Fibroblast of lung (primary cell): Measurements from ENCODE around the gene RAB40B. TPM values are rescaled to one million over a fixed set of nuclear protein-coding genes. Genes with fewer than 3 reads are reported as not detected.

Source experiments
- DNase-seq, 2 donors: peaks; one replicate each; pipeline versions ENCODE4 v3.0.0 to v3.0.0-alpha.2; 2010; ENCODE audit warnings: low read depth in 2 of 2
- H2AFZ ChIP-seq: 2 replicates; pipeline ENCODE4 v1.5.1; 2012; ENCODE audit warnings: low read length, control low read depth, inconsistent platforms
- H3K27ac ChIP-seq: 2 replicates; pipeline ENCODE4 v1.5.1; 2011; ENCODE audit warnings: low read length, control low read depth; ENCODE audit not compliant: insufficient read depth
- H3K27me3 ChIP-seq: 2 replicates; pipeline ENCODE4 v1.5.1; 2011; ENCODE audit warnings: mild to moderate bottlenecking, low read length; ENCODE audit not compliant: control insufficient read depth, insufficient read depth
- H3K36me3 ChIP-seq: 2 replicates; pipeline ENCODE4 v1.5.1; 2011; ENCODE audit warnings: low read length; ENCODE audit not compliant: control insufficient read depth, insufficient read depth
- H3K4me1 ChIP-seq: 2 replicates; pipeline ENCODE4 v1.5.1; 2011; ENCODE audit warnings: low read length; ENCODE audit not compliant: control insufficient read depth, insufficient read depth; ENCODE audit errors: extremely low read depth
- H3K4me2 ChIP-seq: 2 replicates; pipeline ENCODE4 v1.5.1; 2011; ENCODE audit warnings: low read length, control low read depth; ENCODE audit not compliant: insufficient read depth; ENCODE audit errors: extremely low read depth
- H3K4me3 ChIP-seq, 4 experiments: fragments of 200-600 bp in 1 of 4; sonication (generic) in 1 of 4; replicated peaks in 1 of 4; 2 replicates each; pipeline ENCODE4 v1.5.1; 2011 to 2016; ENCODE audit warnings: low read length in 4 of 4, low read depth in 3 of 4, mild to moderate bottlenecking in 3 of 4, control low read depth in 2 of 4, inconsistent platforms in 1 of 4, mixed read lengths in 1 of 4; ENCODE audit not compliant: insufficient read depth in 1 of 4; ENCODE audit errors: control extremely low read depth in 1 of 4
- H3K79me2 ChIP-seq: 2 replicates; pipeline ENCODE4 v1.5.1; 2012; ENCODE audit warnings: mild to moderate bottlenecking, low read length, inconsistent platforms; ENCODE audit not compliant: control insufficient read depth, insufficient read depth
- H3K9ac ChIP-seq: 2 replicates; pipeline ENCODE4 v1.5.1; 2011; ENCODE audit warnings: mild to moderate bottlenecking, low read length, control low read depth; ENCODE audit not compliant: insufficient read depth
- H3K9me3 ChIP-seq: 2 replicates; pipeline ENCODE4 v1.5.1; 2012; ENCODE audit warnings: low read depth, low read length; ENCODE audit not compliant: control insufficient read depth, insufficient read depth
- H4K20me1 ChIP-seq: 2 replicates; pipeline ENCODE4 v1.5.1; 2011; ENCODE audit warnings: low read length; ENCODE audit not compliant: control insufficient read depth, insufficient read depth; ENCODE audit errors: extremely low read depth
- CTCF ChIP-seq, 2 donors: IDR thresholded peaks in 1 of 2; conservative IDR thresholded peaks in 1 of 2; 1 replicate in 1 of 2; 2 replicates in 1 of 2; pipeline ENCODE4 v1.5.1; 2011 to 2012; ENCODE audit warnings: low read length in 2 of 2, control low read depth in 1 of 2, inconsistent platforms in 1 of 2, low read depth in 1 of 2, mild to moderate bottlenecking in 1 of 2
- EZH2 ChIP-seq: IDR thresholded peaks from 2 replicates; pipeline ENCODE4 v1.5.1; 2012; ENCODE audit warnings: low read length, control low read depth, mild to moderate bottlenecking; ENCODE audit errors: missing control alignments
- polyA plus RNA-seq, 2 donors: library from polyadenylated mRNA; depleted of rRNA in 1 of 2; stranded (reverse) in 1 of 2; unstranded in 1 of 2; fragments of >200 nt; gene quantifications; 2 replicates each; pipeline ENCODE4 v1.2.1, GENCODE V29; 2011 to 2012; ENCODE audit warnings: missing spikeins in 1 of 2
- total RNA-seq: library from RNA; depleted of rRNA; stranded (reverse); fragments of >200 nt; gene quantifications from 2 replicates; pipeline ENCODE4 v1.2.1, GENCODE V29; 2014

Gene RAB40B
- total and polyA plus RNA-seq, 2 donors (not counting 1 experiment from before 2014, with no cell fraction given), result 3.3 TPM

GRCh38 chr17:82640036-82640435, 58.5 kb downstream of the RAB40B start:
- Histone ChIP-seq H3K9ac (no peak overlapping the region), H3K36me3 (peaks cover 8% of the 10 kb centered on the region), H3K27ac (no peak overlapping the region), H3K27me3 (no peaks in the 10 kb centered on the region), H3K79me2 (peaks cover 74% of the 10 kb centered on the region), H3K9me3 (no peaks in the 10 kb centered on the region), H2AFZ (no peak overlapping the region), H3K4me2 (no peak overlapping the region), H3K4me1 (no peaks in the 10 kb centered on the region), H3K4me3 (no peak overlapping the region), H4K20me1 (peaks cover 1% of the 10 kb centered on the region)
- no peak for DNase-seq
- TF ChIP-seq EZH2, result no peak
- no peak for TF ChIP-seq CTCF (conservative IDR thresholded peaks at IDR 0.05 in 1 of 2, IDR thresholded peaks at IDR 0.05 in 1 of 2; ENCODE audit: low read depth in 1 of 2, low read length in 2 of 2)

- H3K79me2 ChIP-seq, result peaks cover 72% of the 10 kb centered on the region
- no peak overlapping the region for H2AFZ ChIP-seq
- H3K27ac ChIP-seq, result no peak overlapping the region
- no peaks in the 10 kb centered on the region for H3K9me3 ChIP-seq
- H3K9ac ChIP-seq, result no peak overlapping the region
- no peaks in the 10 kb centered on the region for H3K27me3 ChIP-seq
- DNase-seq, result no peak
- H3K4me1 ChIP-seq, result no peaks in the 10 kb centered on the region
- H3K4me3 ChIP-seq, result no peak overlapping the region
- no peak for TF ChIP-seq CTCF (conservative IDR thresholded peaks at IDR 0.05 in 1 of 2, IDR thresholded peaks at IDR 0.05 in 1 of 2; ENCODE audit: low read depth in 1 of 2, low read length in 2 of 2)
- TF ChIP-seq EZH2, result no peak
- no peak overlapping the region for H3K4me2 ChIP-seq
- H4K20me1 ChIP-seq, result peaks cover 1% of the 10 kb centered on the region
- H3K36me3 ChIP-seq, result peaks cover 8% of the 10 kb centered on the region
These were observed 58.9 kb downstream of the RAB40B start for GRCh38 chr17:82639628-82640027.

GRCh38 chr17:82638183-82638773, 60.2 kb downstream of the RAB40B start:
- Histone ChIP-seq H2AFZ (no peak overlapping the region), H3K79me2 (peaks cover 67% of the 10 kb centered on the region), H3K9me3 (no peaks in the 10 kb centered on the region), H3K4me2 (no peak overlapping the region), H3K4me1 (no peaks in the 10 kb centered on the region), H3K27me3 (no peaks in the 10 kb centered on the region), H3K27ac (no peak overlapping the region), H4K20me1 (peaks cover 1% of the 10 kb centered on the region), H3K9ac (no peak overlapping the region), H3K36me3 (peaks cover 8% of the 10 kb centered on the region), H3K4me3 (no peak overlapping the region)
- no peak for DNase-seq
- TF ChIP-seq CTCF (conservative IDR thresholded peaks at IDR 0.05 in 1 of 2, IDR thresholded peaks at IDR 0.05 in 1 of 2; ENCODE audit: low read depth in 1 of 2, low read length in 2 of 2) (no peak), EZH2 (no peak)
